Superior temporal gyrus (tissue), 1 donor: ENCODE data around the gene FAM240A.

Source experiments
- DNase-seq: peaks from one replicate; pipeline ENCODE4 v3.0.0-alpha.2; 2016; ENCODE audit errors: extremely low spot score

Gene FAM240A

GRCh38 chr3:46626039-46626438, 13.7 kb downstream of the FAM240A start:
- DNase-seq: no peak

GRCh38 chr3:46627078-46627477, 14.8 kb downstream of the FAM240A start:
- no peak for DNase-seq

DNA sequence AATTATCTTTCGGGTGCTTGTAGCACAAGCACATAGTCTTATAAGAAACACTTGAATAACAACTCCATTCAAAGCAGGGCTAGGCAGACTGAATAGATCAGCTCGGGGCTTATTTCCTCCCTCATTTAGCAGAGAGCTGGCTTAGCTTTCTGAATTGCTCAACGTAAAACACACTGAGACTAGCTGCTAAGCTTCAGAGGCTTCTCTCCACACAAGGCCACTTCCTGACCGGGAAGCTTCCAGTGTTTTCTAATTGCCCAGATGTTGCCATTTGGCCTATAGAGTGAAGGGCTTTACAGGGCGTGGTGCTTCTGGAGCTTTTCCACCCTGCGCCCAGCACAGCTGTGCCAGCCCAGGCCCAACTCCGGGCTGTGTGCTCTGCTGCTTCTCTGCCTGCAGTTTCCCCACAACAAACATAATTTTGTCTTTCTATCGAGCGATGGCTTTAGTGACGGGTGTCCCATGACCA, 16.6 kb downstream of the FAM240A start:
- DNase-seq: peak; percentile 72

GRCh38 chr3:46629551-46630517, 17.5 kb downstream of the FAM240A start:
- DNase-seq: peak; percentile 82

DNA sequence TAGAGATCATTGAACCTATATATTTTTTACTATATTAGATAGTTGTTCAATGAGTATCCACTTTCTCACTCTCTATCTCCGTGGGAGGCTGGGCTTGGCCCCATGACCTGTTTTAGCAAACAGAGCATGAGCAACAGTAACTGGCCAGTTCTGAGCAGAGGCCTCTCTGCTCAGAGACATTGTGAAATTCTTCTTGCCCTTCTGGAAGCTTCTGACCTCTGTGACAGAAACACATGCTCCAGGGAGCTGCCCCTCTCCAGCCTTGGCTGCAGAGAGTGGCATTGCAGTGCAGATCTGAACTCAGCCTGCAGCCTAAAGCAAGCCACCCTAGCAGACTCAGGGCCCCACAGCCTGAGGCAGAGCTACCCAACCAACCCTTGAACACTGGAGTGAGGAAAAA, 20.5 kb downstream of the FAM240A start:
- DNase-seq: no peak

DNA sequence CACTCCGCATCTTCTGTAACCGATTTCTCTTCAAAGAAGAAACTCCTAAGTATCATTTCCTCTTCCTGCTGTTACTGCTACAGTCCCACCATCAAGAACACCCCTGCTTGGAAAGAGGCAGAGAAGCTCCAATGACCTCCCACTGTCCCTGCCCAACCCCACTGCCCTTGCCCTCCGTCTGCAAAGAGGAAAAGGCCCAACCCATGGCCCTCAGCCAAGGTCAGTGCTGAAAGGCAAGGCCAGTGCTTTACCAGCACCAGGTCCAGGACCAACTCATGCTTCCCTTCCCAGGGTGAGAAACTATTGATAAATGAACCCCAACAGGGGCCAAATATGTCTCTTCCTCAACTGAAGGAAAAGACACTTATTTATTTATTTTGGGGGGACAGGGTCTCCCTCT, 22.5 kb downstream of the FAM240A start:
- no peak for DNase-seq

DNA sequence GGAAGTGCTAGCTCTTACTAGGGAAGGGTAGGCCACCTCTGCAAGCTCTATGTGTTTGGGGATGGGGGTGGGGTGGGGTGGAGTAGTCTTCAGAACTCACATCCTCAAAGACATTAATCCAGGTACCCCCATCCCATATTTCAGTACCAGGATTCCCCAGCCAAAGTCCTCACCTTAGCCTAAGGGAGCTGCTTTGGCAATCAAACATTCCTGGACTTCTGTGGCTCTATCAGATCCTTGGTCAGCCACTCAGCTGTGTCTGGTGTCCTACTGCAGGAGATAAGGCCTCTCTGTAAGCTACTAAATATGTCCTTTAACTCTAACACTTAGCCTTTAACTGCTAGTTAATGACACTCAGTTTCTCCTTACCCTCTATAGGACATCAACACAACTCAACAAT, 26.9 kb downstream of the FAM240A start:
- DNase-seq: no peak

DNA sequence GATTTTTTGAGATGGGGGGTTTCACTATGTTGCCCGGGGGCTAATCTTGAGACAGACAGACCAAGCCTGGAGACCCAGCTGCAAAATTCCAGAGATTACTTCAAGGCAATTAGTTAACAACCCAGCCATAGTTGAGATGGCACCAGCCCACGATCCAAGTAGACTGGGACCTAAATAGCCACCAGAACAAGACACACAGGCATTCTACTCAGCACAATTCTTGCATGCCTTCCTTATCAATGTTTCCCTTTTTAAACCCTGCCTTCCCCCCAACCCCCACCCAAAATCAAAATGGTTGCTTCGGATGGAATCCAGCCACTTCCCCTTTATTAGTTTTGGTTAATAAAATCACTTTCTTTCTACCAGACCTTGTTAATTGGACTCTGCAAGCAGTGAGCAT, 28.6 kb downstream of the FAM240A start:
- no peak for DNase-seq

- no peak for DNase-seq
Observed at GRCh38 chr3:46642971-46643370, 30.6 kb downstream of the FAM240A start.

DNA sequence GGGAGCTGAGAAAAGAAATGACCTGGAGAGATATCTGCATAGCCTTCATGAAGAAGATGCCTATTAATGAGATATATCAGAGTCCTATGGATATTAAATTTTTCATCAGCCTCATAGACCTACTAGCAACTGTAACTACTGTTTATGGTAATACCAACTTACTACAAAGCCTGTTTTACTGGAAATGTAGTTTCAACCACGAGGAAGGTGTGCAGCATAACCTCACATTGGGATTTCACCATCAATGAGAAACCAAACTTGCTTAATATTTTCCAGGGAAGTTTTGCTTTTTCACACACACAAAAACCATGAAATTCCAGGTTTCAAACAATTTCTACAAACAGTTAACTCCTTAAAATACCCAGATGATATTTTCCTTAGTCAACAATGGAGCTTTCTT, 31.4 kb downstream of the FAM240A start:
- no peak for DNase-seq

GRCh38 chr3:46646700-46647099, 34.4 kb downstream of the FAM240A start:
- no peak for DNase-seq

DNA sequence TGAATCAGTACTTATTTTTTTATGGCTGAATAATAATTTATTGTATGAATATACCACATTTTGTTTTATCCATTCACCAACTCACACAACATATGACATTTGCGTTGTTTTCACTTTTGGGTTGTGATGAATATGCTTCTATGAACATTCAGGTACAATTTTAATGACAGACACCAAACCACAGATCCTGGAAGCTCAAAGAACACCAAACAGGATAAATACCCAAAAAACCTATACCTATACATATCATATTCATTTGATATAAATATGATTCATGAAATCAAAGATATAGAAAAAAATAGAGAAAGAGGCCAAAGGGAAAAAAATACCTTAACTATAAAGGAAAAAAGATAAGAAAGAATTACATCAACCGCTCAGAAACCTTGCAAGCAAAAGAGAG, 35.8 kb downstream of the FAM240A start:
- no peak for DNase-seq

GRCh38 chr3:46649436-46649835, 37.1 kb downstream of the FAM240A start:
- DNase-seq: no peak

DNA sequence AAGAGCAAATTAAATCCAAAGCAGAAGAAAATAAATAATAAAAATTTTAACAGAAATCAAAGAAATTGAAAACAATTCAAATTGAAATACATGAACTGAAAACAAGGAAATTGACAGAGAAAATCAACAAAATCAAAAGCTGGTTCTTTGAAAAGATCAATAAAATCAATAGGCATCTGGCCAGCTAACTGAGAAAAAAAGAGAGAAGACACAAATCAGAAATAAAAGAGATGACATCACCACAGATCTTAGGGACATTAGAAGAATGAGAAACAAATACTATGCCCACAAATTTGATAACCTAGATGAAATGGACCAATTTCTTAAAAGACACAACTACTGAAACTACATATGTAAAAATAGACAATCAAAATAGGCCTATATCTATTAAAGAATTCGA, 38.8 kb downstream of the FAM240A start:
- DNase-seq: no peak

DNA sequence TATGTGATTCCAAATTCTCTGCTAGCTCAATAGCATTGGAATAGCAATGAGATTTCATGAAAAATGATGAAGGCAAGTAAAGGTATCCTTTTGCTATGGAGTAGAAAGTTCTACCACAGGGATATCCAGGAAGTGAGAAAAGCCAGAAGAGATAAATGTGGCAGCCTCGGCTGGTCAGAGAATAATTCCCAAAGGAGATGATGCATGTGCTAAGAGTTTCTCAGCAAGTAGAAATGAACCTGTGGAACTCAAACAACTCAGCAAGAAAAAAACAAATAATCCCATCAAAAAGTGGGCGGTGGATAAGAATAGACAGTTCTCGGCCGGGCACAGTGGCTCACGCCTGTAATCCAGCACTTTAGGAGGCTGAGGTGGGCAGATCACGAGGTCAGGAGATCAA, 42.9 kb downstream of the FAM240A start:
- no peak for DNase-seq

DNA sequence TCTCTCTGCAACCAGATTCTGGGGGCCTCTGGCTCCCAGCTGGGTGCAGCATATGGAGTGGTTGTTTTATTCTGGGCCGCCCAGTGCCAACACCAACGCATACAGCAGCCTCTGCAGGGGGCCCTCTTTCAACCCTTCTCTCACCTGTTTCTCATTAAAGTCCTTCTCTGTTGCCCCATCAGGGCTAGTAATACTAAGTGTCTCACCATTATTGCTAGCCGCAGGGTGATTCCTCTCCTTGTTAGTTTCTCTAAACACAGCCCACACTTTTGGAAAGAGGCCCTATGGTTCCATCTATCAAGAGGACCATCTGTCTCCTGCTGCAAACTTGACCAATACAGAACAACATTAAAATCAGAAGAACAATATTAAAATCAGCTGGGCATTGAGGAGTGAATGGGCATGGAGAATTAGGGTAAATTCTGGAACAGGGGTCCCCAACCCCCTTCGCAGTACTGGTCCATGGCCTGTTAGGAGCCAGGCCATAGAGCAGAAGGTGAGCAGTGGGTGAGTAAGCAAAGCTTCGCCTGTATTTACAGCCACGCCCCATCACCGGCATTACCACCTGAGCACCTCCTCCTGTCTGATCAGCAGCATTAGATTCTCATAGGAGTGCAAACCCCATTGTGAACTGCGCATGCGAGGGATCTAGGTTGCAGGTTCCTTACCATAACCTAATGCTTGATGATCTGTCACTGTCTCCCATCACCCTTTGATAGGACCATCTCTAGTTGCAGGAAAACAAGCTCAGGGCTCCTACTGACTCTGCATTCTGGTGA, 44.6 kb downstream of the FAM240A start:
- no peak for DNase-seq

GRCh38 chr3:46659285-46659684, 47.0 kb downstream of the FAM240A start:
- no peak for DNase-seq

DNA sequence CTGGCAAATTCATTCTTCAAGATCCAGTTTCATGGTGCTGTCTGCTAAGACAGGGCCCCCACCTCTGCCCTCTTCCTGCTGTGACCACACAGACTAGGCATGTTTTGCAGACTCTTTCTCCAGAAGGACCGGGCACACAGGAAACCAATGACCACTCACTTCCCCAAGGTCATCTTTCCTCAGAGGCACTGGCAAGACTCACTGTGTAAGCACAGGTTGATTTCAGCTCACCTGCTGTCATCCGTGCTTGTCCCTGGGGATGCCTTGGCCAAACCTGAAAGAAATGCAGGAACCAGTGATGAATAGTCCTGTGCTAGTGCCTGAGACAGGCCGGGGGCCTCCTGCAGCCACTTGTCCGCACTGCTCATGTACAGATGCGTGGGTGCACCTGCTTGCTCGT, 47.7 kb downstream of the FAM240A start:
- no peak for DNase-seq

- DNase-seq: no peak
Observed at GRCh38 chr3:46660543-46661523, 48.5 kb downstream of the FAM240A start.

DNA sequence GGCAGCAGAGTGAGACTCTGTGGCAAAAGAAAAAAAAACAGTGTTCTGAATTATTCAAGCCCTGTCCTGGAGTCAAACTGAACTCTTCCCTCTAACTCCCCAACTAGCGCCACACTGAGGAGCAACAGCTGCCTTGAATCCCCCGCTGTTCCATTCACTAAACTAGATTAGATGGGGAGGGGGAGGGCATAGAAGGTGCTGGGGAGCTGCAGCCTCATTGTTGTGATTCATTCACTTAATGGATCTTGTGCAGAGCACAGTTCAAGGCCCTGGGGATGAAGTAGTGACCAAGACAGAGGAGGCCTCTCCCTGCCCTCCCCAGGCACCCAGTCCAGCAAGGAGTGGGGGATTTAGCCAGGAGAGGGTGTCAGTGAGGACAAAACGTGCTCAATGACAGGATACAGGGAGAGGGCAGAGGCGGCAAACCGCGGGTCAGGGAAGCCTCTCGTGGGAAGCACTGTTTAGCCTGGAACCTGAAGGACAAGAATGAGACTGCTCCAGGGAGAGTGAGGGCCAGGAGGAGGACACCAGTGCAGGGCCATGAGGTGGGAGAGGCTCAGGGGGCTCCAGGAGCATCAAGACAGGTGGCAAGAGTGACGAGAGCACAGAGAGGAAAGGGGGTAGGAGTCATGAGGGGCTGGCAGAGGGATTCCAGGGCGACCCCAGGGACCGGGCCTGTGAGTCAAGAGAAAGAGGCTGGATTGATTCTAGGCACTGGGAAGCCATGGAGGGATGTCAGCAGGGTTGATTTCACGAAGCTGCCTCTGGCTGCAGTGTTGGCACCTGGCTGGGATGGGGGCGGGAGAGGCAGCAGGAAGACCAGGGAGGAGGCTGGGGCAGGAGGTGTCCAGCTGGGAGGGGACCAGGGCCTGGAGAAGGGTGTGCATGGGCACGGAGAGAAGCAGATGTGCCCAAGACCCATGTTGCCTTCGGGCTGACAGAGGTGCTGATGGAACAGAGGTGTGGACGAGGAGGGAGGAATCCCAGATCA, 49.7 kb downstream of the FAM240A start:
- DNase-seq: no peak
